ENCODE results near the gene SAA2. TPM values are rescaled to one million over a fixed set of nuclear protein-coding genes. Genes with fewer than 3 reads are reported as not detected.
A peak's percentile ranks its signal among the peaks of the same experiment; 100 is the strongest.

Gene SAA2
- polyA plus RNA-seq, 1 donor (not counting 4 experiments of a cell fraction or from before 2014, with no cell fraction given), result 1.2 TPM

GRCh38 chr11:18243783-18244362 lies 4.6 kb downstream of the SAA2 start:
- Histone ChIP-seq H4K20me1 (ENCODE audit: control insufficient read depth, extremely low read depth, insufficient read depth, low read length) (no peaks in the 10 kb centered on the region), H3K9ac (ENCODE audit: control insufficient read depth, extremely low read depth, insufficient read depth, low read length) (no peak overlapping the region), H2AFZ (ENCODE audit: control insufficient read depth, low read length) (peak overlapping the region; percentile 38), H3K9me3 (ENCODE audit: control insufficient read depth, low read depth, low read length) (no peaks in the 10 kb centered on the region), H3K4me3 (ENCODE audit: control insufficient read depth in 2 of 3, extremely low read depth in 1 of 3, insufficient read depth in 2 of 3, low read depth in 1 of 3, low read length in 3 of 3) (no peak overlapping the region), H3K4me2 (ENCODE audit: control insufficient read depth, extremely low read depth, insufficient read depth, low read depth, low read length) (no peak overlapping the region), H3K79me2 (ENCODE audit: control insufficient read depth, insufficient read depth, low read length) (no peaks in the 10 kb centered on the region), H3K9me1 (ENCODE audit: control insufficient read depth, extremely low read depth, insufficient read depth, low read length) (no peaks in the 10 kb centered on the region), H3K27me3 (ENCODE audit: control insufficient read depth, extremely low read depth, insufficient read depth, low read length) (no peaks in the 10 kb centered on the region), H3K36me3 (ENCODE audit: control insufficient read depth in 2 of 2, extremely low read depth in 1 of 2, insufficient read depth in 2 of 2, low read length in 2 of 2) (no peaks in the 10 kb centered on the region), H3K4me1 (ENCODE audit: control insufficient read depth, extremely low read depth, insufficient read depth, low read length) (peaks cover 2% of the 10 kb centered on the region), H3K27ac (ENCODE audit: control insufficient read depth, insufficient read depth, low read length) (no peak overlapping the region)
- FAIRE-seq (peak; percentile 82), DNase-seq (ENCODE audit: low read depth, low spot score) (peak; percentile 32)
- TF ChIP-seq EZH2 (IDR thresholded peaks at IDR 0.05; ENCODE audit: low read length) (no peak), CTCF (optimal IDR thresholded peaks at IDR 0.05 in 1 of 3, IDR thresholded peaks at IDR 0.05 in 1 of 3, conservative IDR thresholded peaks at IDR 0.05 in 1 of 3; ENCODE audit: extremely low read depth in 1 of 3, insufficient read depth in 2 of 3, low read length in 3 of 3) (peak; percentile 81 to 91 (median 90))
- dilution Hi-C loops (cut with MboI; ENCODE audit: extremely low pct_ligation_motif_present, low sequenced_read_pairs), result no loop called here

- H3K4me1 ChIP-seq (ENCODE audit: control insufficient read depth, extremely low read depth, insufficient read depth, low read length), result no peaks in the 10 kb centered on the region
- FAIRE-seq (no peak), DNase-seq (ENCODE audit: low read depth, low spot score) (no peak)
- TF ChIP-seq EZH2 (IDR thresholded peaks at IDR 0.05; ENCODE audit: low read length) (no peak), CTCF (optimal IDR thresholded peaks at IDR 0.05 in 1 of 3, IDR thresholded peaks at IDR 0.05 in 1 of 3, conservative IDR thresholded peaks at IDR 0.05 in 1 of 3; ENCODE audit: extremely low read depth in 1 of 3, insufficient read depth in 2 of 3, low read length in 3 of 3) (no peak)
- H3K4me2 ChIP-seq (ENCODE audit: control insufficient read depth, extremely low read depth, insufficient read depth, low read depth, low read length), result no peak overlapping the region
- H3K27me3 ChIP-seq (ENCODE audit: control insufficient read depth, extremely low read depth, insufficient read depth, low read length), result peaks cover 5% of the 10 kb centered on the region
- dilution Hi-C loops (cut with MboI; ENCODE audit: extremely low pct_ligation_motif_present, low sequenced_read_pairs), result no loop called here
- no peak overlapping the region for H3K4me3 ChIP-seq (ENCODE audit: control insufficient read depth in 2 of 3, extremely low read depth in 1 of 3, insufficient read depth in 2 of 3, low read depth in 1 of 3, low read length in 3 of 3)
- H3K36me3 ChIP-seq (ENCODE audit: control insufficient read depth in 2 of 2, extremely low read depth in 1 of 2, insufficient read depth in 2 of 2, low read length in 2 of 2), result no peaks in the 10 kb centered on the region
- no peaks in the 10 kb centered on the region for H3K9me3 ChIP-seq (ENCODE audit: control insufficient read depth, low read depth, low read length)
- H3K27ac ChIP-seq (ENCODE audit: control insufficient read depth, insufficient read depth, low read length), result no peak overlapping the region
- no peaks in the 10 kb centered on the region for H3K9me1 ChIP-seq (ENCODE audit: control insufficient read depth, extremely low read depth, insufficient read depth, low read length)
- H2AFZ ChIP-seq (ENCODE audit: control insufficient read depth, low read length), result no peak overlapping the region
- H4K20me1 ChIP-seq (ENCODE audit: control insufficient read depth, extremely low read depth, insufficient read depth, low read length), result no peaks in the 10 kb centered on the region
- H3K79me2 ChIP-seq (ENCODE audit: control insufficient read depth, insufficient read depth, low read length), result no peaks in the 10 kb centered on the region
- no peak overlapping the region for H3K9ac ChIP-seq (ENCODE audit: control insufficient read depth, extremely low read depth, insufficient read depth, low read length)
Observed at GRCh38 chr11:18239655-18240054, 8.8 kb downstream of the SAA2 start.
